Measurements from ENCODE around the gene CCR5AS.

CCR5AS gene

GRCh38 chr3:46380471-46381221 lies 26.2 kb downstream of the CCR5AS start:
- H3K9me3 ChIP-seq: no peaks in the 10 kb centered on the region
- DNase-seq: no peak
- no peak for TF ChIP-seq POLR2A (IDR thresholded peaks at IDR 0.05)
- TF ChIP-seq, protein P1, sequence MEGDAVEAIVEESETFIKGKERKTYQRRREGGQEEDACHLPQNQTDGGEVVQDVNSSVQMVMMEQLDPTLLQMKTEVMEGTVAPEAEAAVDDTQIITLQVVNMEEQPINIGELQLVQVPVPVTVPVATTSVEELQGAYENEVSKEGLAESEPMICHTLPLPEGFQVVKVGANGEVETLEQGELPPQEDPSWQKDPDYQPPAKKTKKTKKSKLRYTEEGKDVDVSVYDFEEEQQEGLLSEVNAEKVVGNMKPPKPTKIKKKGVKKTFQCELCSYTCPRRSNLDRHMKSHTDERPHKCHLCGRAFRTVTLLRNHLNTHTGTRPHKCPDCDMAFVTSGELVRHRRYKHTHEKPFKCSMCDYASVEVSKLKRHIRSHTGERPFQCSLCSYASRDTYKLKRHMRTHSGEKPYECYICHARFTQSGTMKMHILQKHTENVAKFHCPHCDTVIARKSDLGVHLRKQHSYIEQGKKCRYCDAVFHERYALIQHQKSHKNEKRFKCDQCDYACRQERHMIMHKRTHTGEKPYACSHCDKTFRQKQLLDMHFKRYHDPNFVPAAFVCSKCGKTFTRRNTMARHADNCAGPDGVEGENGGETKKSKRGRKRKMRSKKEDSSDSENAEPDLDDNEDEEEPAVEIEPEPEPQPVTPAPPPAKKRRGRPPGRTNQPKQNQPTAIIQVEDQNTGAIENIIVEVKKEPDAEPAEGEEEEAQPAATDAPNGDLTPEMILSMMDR (IDR thresholded peaks at IDR 0.05): no peak
- H3K36me3 ChIP-seq: no peaks in the 10 kb centered on the region
- no peaks in the 10 kb centered on the region for H3K4me1 ChIP-seq
- H3K27me3 ChIP-seq: no peaks in the 10 kb centered on the region
- no peak overlapping the region for H3K27ac ChIP-seq
- intact Hi-C loops (cut with DNase I; ENCODE audit: low total_unique reads): no loop called here
- no peak overlapping the region for H3K4me3 ChIP-seq

DNA sequence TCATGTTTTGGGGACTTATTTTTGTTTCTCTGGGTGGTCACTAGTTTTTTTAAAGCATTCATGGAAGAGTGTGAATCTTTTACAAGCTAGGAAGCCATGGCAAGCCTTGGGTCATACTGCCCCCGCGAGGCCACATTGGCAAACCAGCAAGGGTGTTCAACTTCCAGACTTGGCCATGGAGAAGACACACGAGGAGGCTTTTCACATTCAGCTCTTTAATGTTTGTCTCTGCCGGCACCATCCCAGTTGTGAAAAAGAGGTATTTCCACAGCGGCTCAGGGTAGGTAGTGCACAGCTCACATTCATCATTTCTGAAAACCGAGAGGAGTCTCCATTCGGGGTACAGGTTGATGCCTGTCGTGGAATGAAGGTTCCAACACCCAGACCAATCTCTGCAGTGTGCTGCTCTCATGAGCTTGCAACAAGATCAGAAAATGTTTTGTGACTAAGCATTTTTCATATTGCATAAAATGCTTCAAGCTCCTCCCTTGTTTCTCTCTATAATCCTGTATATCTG lies 28.4 kb downstream of the CCR5AS start:
- Histone ChIP-seq H3K27ac (no peak overlapping the region), H3K4me1 (no peaks in the 10 kb centered on the region), H3K27me3 (no peaks in the 10 kb centered on the region), H3K9me3 (no peaks in the 10 kb centered on the region), H3K36me3 (no peaks in the 10 kb centered on the region), H3K4me3 (no peak overlapping the region)
- intact Hi-C loops (cut with DNase I; ENCODE audit: low total_unique reads): no loop called here
- peak; percentile 31 to 52 for DNase-seq
- no peak for TF ChIP-seq POLR2A (IDR thresholded peaks at IDR 0.05)
- TF ChIP-seq, protein P1 (IDR thresholded peaks at IDR 0.05): peak; percentile 20 to 39 (median 34)

DNA sequence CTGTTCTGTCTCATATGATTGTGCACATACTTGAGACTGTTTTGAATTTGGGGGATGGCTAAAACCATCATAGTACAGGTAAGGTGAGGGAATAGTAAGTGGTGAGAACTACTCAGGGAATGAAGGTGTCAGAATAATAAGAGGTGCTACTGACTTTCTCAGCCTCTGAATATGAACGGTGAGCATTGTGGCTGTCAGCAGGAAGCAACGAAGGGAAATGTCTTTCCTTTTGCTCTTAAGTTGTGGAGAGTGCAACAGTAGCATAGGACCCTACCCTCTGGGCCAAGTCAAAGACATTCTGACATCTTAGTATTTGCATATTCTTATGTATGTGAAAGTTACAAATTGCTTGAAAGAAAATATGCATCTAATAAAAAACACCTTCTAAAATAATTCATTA lies 31.1 kb downstream of the CCR5AS start:
- TF ChIP-seq, protein P1 (IDR thresholded peaks at IDR 0.05): no peak
- no peak for TF ChIP-seq POLR2A (IDR thresholded peaks at IDR 0.05)
- H3K27me3 ChIP-seq: no peaks in the 10 kb centered on the region
- H3K4me3 ChIP-seq: no peak overlapping the region
- no peak for DNase-seq
- no peak overlapping the region for H3K27ac ChIP-seq
- H3K36me3 ChIP-seq: no peaks in the 10 kb centered on the region
- H3K9me3 ChIP-seq: no peaks in the 10 kb centered on the region
- intact Hi-C loops (cut with DNase I; ENCODE audit: low total_unique reads): no loop called here
- H3K4me1 ChIP-seq: no peaks in the 10 kb centered on the region

- no peak for DNase-seq
- TF ChIP-seq POLR2A (IDR thresholded peaks at IDR 0.05): no peak
- TF ChIP-seq, protein P1 (IDR thresholded peaks at IDR 0.05): no peak
- Histone ChIP-seq H3K27me3 (no peaks in the 10 kb centered on the region), H3K9me3 (no peaks in the 10 kb centered on the region), H3K4me1 (no peaks in the 10 kb centered on the region), H3K4me3 (no peak overlapping the region), H3K27ac (no peak overlapping the region), H3K36me3 (no peaks in the 10 kb centered on the region)
- intact Hi-C loops (cut with DNase I; ENCODE audit: low total_unique reads): no loop called here
Measured at GRCh38 chr3:46375218-46375617, 31.6 kb downstream of the CCR5AS start.

DNA sequence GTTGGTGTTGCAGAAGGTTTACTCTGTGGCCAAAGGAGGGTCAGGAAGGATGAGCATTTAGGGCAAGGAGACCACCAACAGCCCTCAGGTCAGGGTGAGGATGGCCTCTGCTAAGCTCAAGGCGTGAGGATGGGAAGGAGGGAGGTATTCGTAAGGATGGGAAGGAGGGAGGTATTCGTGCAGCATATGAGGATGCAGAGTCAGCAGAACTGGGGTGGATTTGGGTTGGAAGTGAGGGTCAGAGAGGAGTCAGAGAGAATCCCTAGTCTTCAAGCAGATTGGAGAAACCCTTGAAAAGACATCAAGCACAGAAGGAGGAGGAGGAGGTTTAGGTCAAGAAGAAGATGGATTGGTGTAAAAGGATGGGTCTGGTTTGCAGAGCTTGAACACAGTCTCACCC lies 32.1 kb downstream of the CCR5AS start:
- H3K27ac ChIP-seq: no peak overlapping the region
- H3K4me1 ChIP-seq: no peaks in the 10 kb centered on the region
- no peaks in the 10 kb centered on the region for H3K27me3 ChIP-seq
- H3K9me3 ChIP-seq: no peaks in the 10 kb centered on the region
- intact Hi-C loops (cut with DNase I; ENCODE audit: low total_unique reads): no loop called here
- no peak for TF ChIP-seq POLR2A (IDR thresholded peaks at IDR 0.05)
- TF ChIP-seq, protein P1 (IDR thresholded peaks at IDR 0.05): no peak
- no peak overlapping the region for H3K4me3 ChIP-seq
- no peak for DNase-seq
- H3K36me3 ChIP-seq: no peaks in the 10 kb centered on the region

Data from uterus (tissue), 3 donors.